SK-N-MC (cell line): ENCODE measurements around the gene MORN3.

Experiments
- EZH2 ChIP-seq: fragments of 200-600 bp; sonication (generic); IDR thresholded peaks from one replicate; pipeline ENCODE4 v1.6.1; 2017; ENCODE audit warnings: antibody characterized with exemption
- POLR2AphosphoS5 ChIP-seq: IDR thresholded peaks from 2 replicates; pipeline ENCODE4 v1.6.1; 2012; ENCODE audit warnings: mild to moderate bottlenecking, low read depth, low read length, borderline replicate concordance

DNA sequence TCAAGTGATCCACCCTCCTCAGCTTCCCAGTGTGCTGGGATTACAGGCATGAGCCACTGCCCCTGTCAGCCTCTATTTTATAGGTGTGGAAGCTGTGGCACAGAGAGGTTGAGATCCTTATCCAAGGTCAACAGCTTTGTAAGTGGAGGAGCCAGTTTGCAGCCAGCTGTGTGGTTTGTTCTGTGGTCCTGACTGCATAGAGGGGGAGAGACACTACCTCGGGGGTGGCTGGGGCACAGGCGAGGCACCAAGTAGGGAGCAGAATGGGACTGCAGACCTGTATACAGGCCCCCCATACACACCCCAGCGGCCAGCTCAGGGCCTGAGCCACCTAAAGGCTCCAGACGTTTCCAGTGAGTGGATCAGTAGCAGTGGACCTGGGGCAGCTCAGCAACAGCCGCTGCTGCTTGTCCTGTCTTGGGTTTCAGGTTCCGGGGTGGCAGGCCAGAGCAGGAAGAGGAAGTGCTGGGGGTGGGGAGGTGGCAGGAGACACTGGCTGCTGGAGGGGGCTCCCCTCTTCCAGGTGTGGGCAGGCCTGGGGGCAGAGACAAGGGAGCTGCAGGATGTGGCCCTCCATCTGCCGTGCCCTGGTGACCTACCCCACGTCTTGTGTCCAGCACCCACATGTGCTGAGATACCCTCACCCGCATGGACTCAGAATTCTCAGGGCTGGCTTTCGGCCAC, 32.1 kb downstream of the MORN3 start:
- TF ChIP-seq POLR2AphosphoS5 (no peak), EZH2 (no peak)
